Colonic mucosa (tissue), 4 donors: ENCODE measurements around the gene TTLL10. TPM values are rescaled to one million over a fixed set of nuclear protein-coding genes. Genes with fewer than 3 reads are reported as not detected.
A peak's percentile ranks its signal among the peaks of the same experiment; 100 is the strongest.

Experiments
- DNase-seq: peaks from one replicate; pipeline ENCODE4 v3.0.0-alpha.2; 2020
- H3K27ac ChIP-seq: fragments of 200-600 bp; one replicate; pipeline ENCODE4 v1.8.0; 2021
- H3K27me3 ChIP-seq: fragments of 200-600 bp; one replicate; pipeline ENCODE4 v1.8.0; 2021
- H3K36me3 ChIP-seq: fragments of 200-600 bp; one replicate; pipeline ENCODE4 v1.8.0; 2021
- H3K4me1 ChIP-seq: fragments of 200-600 bp; one replicate; pipeline ENCODE4 v1.8.0; 2021; ENCODE audit warnings: mild to moderate bottlenecking
- H3K4me3 ChIP-seq: fragments of 200-600 bp; one replicate; pipeline ENCODE4 v1.8.0; 2021
- H3K9ac ChIP-seq, 2 donors: one replicate each; pipeline ENCODE4 v1.7.0; 2013; ENCODE audit warnings: control low read depth in 2 of 2, low read depth in 2 of 2, low read length in 2 of 2
- H3K9me3 ChIP-seq: fragments of 200-600 bp; one replicate; pipeline ENCODE4 v1.8.0; 2021
- CTCF ChIP-seq: fragments of 200-600 bp; IDR thresholded peaks from one replicate; pipeline ENCODE4 v1.8.0; 2022; ENCODE audit warnings: antibody characterized with exemption, mild to moderate bottlenecking
- intact Hi-C: fragments of 100-400 bp; cut with DNase I; formaldehyde crosslinking; loops from one replicate; pipeline ENCODE4 v1.14.1; 2022
- total RNA-seq, 2 donors: library from RNA; stranded (reverse); fragmentation: NEBNext Ultra II Directional in 1 of 2; extraction: Animal tissue kit (Norgen Biotek cat#: 25700) in 1 of 2; gene quantifications; one replicate each; pipeline ENCODE4 v1.2.1, GENCODE V29; 2021
- donor health status: healthy.
- donor health status: DM: no; HTN: no; CAD: no.
- donor health status: DM: no; HTN: no; CAD: no.

The TTLL10 gene
- total RNA-seq, 2 donors from 2014 or later = 0.64 to 2.3 TPM

- no peaks in the 10 kb centered on the region for H3K27me3 ChIP-seq
- intact Hi-C loops = no loop called here
Measured at GRCh38 chr1:1142844-1143243, 30.8 kb upstream of the TTLL10 start.

GRCh38 chr1:1143636-1144035 is 30.0 kb upstream of the TTLL10 start:
- intact Hi-C loops = no loop called here
- DNase-seq = no peak
- TF ChIP-seq CTCF = no peak
- Histone ChIP-seq H3K27ac (peak overlapping the region; percentile 96), H3K36me3 (no peaks in the 10 kb centered on the region), H3K9ac (peak overlapping the region; percentile 52 to 85), H3K4me1 (peaks cover 10% of the 10 kb centered on the region), H3K4me3 (no peak overlapping the region), H3K9me3 (no peaks in the 10 kb centered on the region), H3K27me3 (no peaks in the 10 kb centered on the region)

More at GRCh38 chr1:1142844-1143243, 30.8 kb upstream of the TTLL10 start:
- H3K4me3 ChIP-seq = no peak overlapping the region
- no peaks in the 10 kb centered on the region for H3K9me3 ChIP-seq
- TF ChIP-seq CTCF = no peak
- peak; percentile 36 for DNase-seq
- H3K9ac ChIP-seq = peak overlapping the region; percentile 52 to 85
- peak overlapping the region; percentile 96 for H3K27ac ChIP-seq
- H3K36me3 ChIP-seq = no peaks in the 10 kb centered on the region
- H3K4me1 ChIP-seq = peaks cover 11% of the 10 kb centered on the region

DNA sequence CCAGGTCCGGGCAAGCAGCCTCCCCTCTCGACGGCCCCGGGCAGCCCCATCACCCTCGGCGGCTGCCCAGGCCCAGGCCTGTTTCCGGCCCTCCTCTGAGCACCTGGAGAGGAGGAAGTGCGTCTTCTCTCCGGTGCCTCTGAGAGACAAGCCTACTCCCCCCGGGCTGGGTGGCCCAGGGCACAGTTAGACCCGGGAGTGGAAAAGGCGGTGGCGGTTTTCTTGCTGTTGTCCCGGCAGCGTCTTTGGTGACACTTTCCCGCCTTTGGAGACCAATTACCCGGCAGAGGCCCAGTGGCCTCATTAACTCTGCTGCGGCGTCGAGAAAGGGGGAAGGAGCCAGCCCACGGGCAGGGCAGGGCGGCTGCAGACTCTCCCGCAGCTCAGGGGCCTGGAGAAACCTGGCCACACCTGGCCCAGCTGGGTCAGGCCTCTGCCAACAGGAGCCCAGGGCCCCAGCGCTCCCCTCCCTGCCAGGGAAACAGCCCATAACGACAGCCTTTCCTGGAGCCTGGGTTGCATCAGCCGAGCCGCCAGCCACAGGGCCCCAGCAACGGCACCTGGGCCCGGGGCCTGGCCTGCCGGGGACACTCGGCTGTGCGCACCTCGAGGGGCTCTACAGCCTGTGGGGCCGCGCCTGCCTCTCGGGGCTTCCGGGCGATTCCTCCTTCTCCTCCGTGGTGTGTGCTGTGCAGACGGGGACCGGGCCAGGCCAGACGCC is 29.4 kb upstream of the TTLL10 start:
- intact Hi-C loops = no loop called here
- H3K27ac ChIP-seq = peak overlapping the region; percentile 96
- peak overlapping the region; percentile 19 for H3K4me3 ChIP-seq
- H3K4me1 ChIP-seq = peaks cover 10% of the 10 kb centered on the region
- TF ChIP-seq CTCF = no peak
- no peaks in the 10 kb centered on the region for H3K9me3 ChIP-seq
- peak overlapping the region; percentile 78 to 85 for H3K9ac ChIP-seq
- H3K36me3 ChIP-seq = no peaks in the 10 kb centered on the region
- peak; percentile 87 for DNase-seq
- H3K27me3 ChIP-seq = no peaks in the 10 kb centered on the region

DNA sequence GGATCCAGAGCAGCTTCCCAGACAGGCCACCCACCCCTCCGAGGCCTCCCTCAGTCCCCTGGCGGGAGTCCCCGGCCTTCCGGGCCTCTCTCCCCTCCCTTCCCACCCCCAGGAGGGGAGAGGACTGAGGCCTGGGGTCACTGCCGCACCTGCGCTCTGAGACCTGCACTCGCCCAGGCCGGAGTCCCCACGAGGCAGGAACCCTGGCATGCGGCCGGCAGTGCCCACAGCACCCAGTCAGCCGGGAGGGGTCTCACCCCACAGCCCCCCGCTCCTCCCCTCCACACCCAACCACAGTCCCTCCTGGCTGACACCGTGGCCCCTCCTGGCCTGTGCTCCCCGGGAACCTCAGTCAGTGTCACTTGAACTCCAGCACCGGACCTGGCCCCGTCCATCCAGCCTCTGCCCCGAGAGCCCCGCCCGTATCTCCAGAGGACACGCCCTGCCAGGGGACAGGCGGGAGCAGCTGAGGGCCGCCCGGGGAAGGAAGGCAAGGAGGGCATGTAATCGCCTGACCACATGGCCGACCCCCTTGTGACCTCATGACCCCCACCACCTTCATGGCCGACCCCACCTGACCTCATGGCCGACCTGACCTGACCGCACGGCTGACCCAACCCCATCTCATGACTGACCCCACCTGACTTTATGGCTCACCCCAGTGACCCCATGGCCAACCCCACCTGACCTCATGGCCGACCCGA is 28.7 kb upstream of the TTLL10 start:
- intact Hi-C loops = no loop called here
- peaks cover 14% of the 10 kb centered on the region for H3K4me1 ChIP-seq
- DNase-seq = peak; percentile 89
- H3K9ac ChIP-seq = peak overlapping the region; percentile 78 to 85
- H3K36me3 ChIP-seq = no peaks in the 10 kb centered on the region
- H3K4me3 ChIP-seq = peak overlapping the region; percentile 19
- TF ChIP-seq CTCF = no peak
- H3K9me3 ChIP-seq = no peaks in the 10 kb centered on the region
- no peaks in the 10 kb centered on the region for H3K27me3 ChIP-seq
- peak overlapping the region; percentile 96 for H3K27ac ChIP-seq

GRCh38 chr1:1145547-1145914 is 28.1 kb upstream of the TTLL10 start:
- no peak overlapping the region for H3K4me3 ChIP-seq
- H3K4me1 ChIP-seq = peaks cover 14% of the 10 kb centered on the region

More at GRCh38 chr1:1145547-1145914, 28.1 kb upstream of the TTLL10 start:
- Histone ChIP-seq H3K9me3 (no peaks in the 10 kb centered on the region), H3K27ac (peak overlapping the region; percentile 96), H3K27me3 (no peaks in the 10 kb centered on the region), H3K36me3 (no peaks in the 10 kb centered on the region), H3K9ac (peak overlapping the region; percentile 78 to 85)
- no peak for TF ChIP-seq CTCF
- intact Hi-C loops = no loop called here
- no peak for DNase-seq
